ENCODE data around the gene DPYSL3. TPM values are rescaled to one million over a fixed set of nuclear protein-coding genes. Genes with fewer than 3 reads are reported as not detected.

DPYSL3 gene
- total RNA-seq, 1 donor from 2014 or later: 42.4 TPM

DNA sequence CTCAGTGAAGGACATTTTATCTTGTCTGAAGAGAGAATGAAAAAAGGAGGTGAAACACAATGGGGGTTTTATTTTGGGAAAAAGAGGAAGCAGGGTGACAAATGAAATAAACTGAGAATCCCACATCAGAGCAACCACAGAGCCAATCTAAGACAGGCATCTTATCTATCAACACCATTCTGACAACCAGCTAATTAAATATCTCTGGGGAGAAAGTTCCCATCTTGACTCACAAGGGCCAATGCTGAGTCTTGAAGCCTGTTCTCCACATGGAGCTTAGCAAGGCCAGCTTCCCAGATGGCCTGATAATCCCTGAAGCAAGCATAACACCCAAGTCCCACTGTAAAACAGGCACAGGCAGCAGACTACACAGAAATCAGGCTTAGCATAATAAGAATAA is 30.4 kb downstream of the DPYSL3 start:
- H3K36me3 ChIP-seq (ENCODE audit: control insufficient read depth, insufficient read depth, low read length): no peaks in the 10 kb centered on the region
- no peak overlapping the region for H3K4me3 ChIP-seq (ENCODE audit: low read depth, low read length)
- H3K27me3 ChIP-seq (ENCODE audit: control insufficient read depth, insufficient read depth, low read length): no peaks in the 10 kb centered on the region
- TF ChIP-seq CTCF (IDR thresholded peaks at IDR 0.05; ENCODE audit: insufficient read depth, low read length, poor library complexity, severe bottlenecking): no peak
- DNase-seq (ENCODE audit: low read depth): no peak

DNA sequence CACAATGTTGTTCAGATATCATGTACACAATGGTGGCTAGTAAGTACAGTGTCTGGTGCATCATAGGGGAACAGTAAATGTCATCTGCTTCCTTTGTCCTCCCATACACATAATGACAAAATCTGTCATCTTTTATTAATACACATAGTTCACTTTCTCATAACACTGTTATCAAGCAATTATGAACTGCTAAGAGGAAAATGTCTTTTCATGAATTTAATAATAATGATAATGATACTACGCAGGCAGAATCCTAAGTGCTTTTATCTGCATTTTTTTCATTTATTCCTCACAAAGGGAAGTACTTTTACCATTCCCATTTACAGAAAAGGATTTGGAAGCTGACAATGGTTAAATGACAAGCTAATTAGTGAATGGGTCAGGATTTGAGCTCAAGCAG is 35.7 kb downstream of the DPYSL3 start:
- no peaks in the 10 kb centered on the region for H3K27me3 ChIP-seq (ENCODE audit: control insufficient read depth, insufficient read depth, low read length)
- no peak for DNase-seq (ENCODE audit: low read depth)
- no peaks in the 10 kb centered on the region for H3K36me3 ChIP-seq (ENCODE audit: control insufficient read depth, insufficient read depth, low read length)
- TF ChIP-seq CTCF (IDR thresholded peaks at IDR 0.05; ENCODE audit: insufficient read depth, low read length, poor library complexity, severe bottlenecking): no peak
- H3K4me3 ChIP-seq (ENCODE audit: low read depth, low read length): no peak overlapping the region

GRCh38 chr5:147472664-147473475 is 37.0 kb downstream of the DPYSL3 start:
- no peaks in the 10 kb centered on the region for H3K27me3 ChIP-seq (ENCODE audit: control insufficient read depth, insufficient read depth, low read length)
- no peak overlapping the region for H3K4me3 ChIP-seq (ENCODE audit: low read depth, low read length)
- no peak for TF ChIP-seq CTCF (IDR thresholded peaks at IDR 0.05; ENCODE audit: insufficient read depth, low read length, poor library complexity, severe bottlenecking)
- H3K36me3 ChIP-seq (ENCODE audit: control insufficient read depth, insufficient read depth, low read length): no peaks in the 10 kb centered on the region
- DNase-seq (ENCODE audit: low read depth): no peak

DNA sequence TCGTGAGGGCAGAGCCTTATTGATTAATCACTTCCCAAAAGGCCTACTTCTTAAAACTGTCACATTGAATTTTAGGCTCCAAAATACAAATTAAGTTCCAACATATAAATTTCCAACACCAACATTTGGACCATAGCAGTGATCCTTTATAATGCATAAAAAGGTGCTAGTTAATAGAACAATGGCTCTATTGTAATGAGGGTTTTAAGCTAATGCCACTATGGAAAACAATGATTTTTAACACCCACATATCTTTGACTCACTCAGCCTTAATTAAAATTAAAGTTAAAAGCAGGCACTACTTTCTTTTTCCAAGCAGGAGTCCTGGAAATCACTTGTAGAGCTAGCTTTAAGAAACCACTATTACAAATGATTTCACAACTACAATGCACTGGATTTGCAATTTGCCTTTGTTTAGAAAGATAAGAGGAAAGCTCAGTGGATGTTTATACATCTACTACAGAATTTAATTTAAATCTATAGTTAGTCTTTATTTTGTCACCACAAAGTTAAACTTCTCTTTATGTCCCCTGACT is 41.8 kb downstream of the DPYSL3 start:
- no peak for DNase-seq (ENCODE audit: low read depth)
- no peak for TF ChIP-seq CTCF (IDR thresholded peaks at IDR 0.05; ENCODE audit: insufficient read depth, low read length, poor library complexity, severe bottlenecking)
- H3K36me3 ChIP-seq (ENCODE audit: control insufficient read depth, insufficient read depth, low read length): no peaks in the 10 kb centered on the region

GRCh38 chr5:147466360-147466980 is 43.4 kb downstream of the DPYSL3 start:
- H3K4me3 ChIP-seq (ENCODE audit: low read depth, low read length): no peak overlapping the region
- H3K36me3 ChIP-seq (ENCODE audit: control insufficient read depth, insufficient read depth, low read length): no peaks in the 10 kb centered on the region
- H3K27me3 ChIP-seq (ENCODE audit: control insufficient read depth, insufficient read depth, low read length): no peaks in the 10 kb centered on the region
- no peak for DNase-seq (ENCODE audit: low read depth)
- no peak for TF ChIP-seq CTCF (IDR thresholded peaks at IDR 0.05; ENCODE audit: insufficient read depth, low read length, poor library complexity, severe bottlenecking)

More for the DNA sequence above, 41.8 kb downstream of the DPYSL3 start:
- Histone ChIP-seq H3K27me3 (ENCODE audit: control insufficient read depth, insufficient read depth, low read length) (no peaks in the 10 kb centered on the region), H3K4me3 (ENCODE audit: low read depth, low read length) (no peak overlapping the region)

Data from kidney epithelial cell (primary cell).